Sigmoid colon (tissue), 4 donors: ENCODE measurements around the gene ROPN1L.

ENCODE experiments used
- EP300 ChIP-seq, 4 donors: sonication (generic); formaldehyde crosslinking; IDR thresholded peaks; one replicate each; pipeline ENCODE4 v1.6.1; 2017; ENCODE audit warnings: antibody characterized with exemption in 4 of 4
- POLR2A ChIP-seq, 2 donors: fragments of 450-650 bp; IDR thresholded peaks; one replicate each; pipeline ENCODE4 v1.6.1; 2016; ENCODE audit warnings: antibody characterized with exemption in 2 of 2, mild to moderate bottlenecking in 2 of 2, moderate library complexity in 2 of 2
- POLR2AphosphoS5 ChIP-seq, 4 donors: sonication (generic); formaldehyde crosslinking; IDR thresholded peaks; one replicate each; pipeline ENCODE4 v1.6.1; 2017; ENCODE audit warnings: antibody characterized with exemption in 4 of 4
- TF ChIP-seq, protein P1 (sequence below), 4 experiments: fragments of 450-650 bp in 3 of 4; fragments of 200-600 bp in 1 of 4; IDR thresholded peaks; one replicate each; pipeline ENCODE4 v1.5.1; 2016 to 2019; ENCODE audit warnings: antibody characterized with exemption in 4 of 4, mild to moderate bottlenecking in 3 of 4, moderate library complexity in 2 of 4

DNA sequence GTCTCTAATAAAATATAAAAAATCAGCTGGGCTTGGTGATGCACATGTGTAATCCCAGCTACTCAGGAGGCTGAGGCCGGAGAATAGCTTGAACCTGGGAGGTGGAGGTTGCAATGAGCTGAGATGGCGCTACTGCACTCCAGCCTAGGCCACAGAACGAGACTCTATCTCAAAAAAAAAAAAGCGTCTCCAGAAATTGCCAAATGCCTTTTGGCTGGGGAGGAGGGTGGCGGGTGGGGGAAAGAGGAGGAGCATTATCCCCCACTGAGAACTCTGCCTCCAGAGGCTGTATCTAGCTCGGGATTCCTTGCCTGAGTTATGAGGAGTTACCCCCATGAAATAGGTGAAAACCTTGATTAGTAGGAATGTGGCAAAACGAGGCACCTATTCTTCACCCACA lies 4.8 kb downstream of the ROPN1L start:
- TF ChIP-seq, protein P1, sequence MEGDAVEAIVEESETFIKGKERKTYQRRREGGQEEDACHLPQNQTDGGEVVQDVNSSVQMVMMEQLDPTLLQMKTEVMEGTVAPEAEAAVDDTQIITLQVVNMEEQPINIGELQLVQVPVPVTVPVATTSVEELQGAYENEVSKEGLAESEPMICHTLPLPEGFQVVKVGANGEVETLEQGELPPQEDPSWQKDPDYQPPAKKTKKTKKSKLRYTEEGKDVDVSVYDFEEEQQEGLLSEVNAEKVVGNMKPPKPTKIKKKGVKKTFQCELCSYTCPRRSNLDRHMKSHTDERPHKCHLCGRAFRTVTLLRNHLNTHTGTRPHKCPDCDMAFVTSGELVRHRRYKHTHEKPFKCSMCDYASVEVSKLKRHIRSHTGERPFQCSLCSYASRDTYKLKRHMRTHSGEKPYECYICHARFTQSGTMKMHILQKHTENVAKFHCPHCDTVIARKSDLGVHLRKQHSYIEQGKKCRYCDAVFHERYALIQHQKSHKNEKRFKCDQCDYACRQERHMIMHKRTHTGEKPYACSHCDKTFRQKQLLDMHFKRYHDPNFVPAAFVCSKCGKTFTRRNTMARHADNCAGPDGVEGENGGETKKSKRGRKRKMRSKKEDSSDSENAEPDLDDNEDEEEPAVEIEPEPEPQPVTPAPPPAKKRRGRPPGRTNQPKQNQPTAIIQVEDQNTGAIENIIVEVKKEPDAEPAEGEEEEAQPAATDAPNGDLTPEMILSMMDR (IDR thresholded peaks at IDR 0.05), result no peak
- TF ChIP-seq POLR2AphosphoS5 (IDR thresholded peaks at IDR 0.05) (no peak), POLR2A (IDR thresholded peaks at IDR 0.05) (no peak), EP300 (IDR thresholded peaks at IDR 0.05) (no peak)
